OCI-M2 (cell line): ENCODE measurements around the gene IDE.

Experiments
- DNase-seq: peaks from one replicate; lab custom pipeline; 2025; ENCODE audit not compliant: unreplicated experiment; lab: John Stamatoyannopoulos, UW

The IDE gene

DNA sequence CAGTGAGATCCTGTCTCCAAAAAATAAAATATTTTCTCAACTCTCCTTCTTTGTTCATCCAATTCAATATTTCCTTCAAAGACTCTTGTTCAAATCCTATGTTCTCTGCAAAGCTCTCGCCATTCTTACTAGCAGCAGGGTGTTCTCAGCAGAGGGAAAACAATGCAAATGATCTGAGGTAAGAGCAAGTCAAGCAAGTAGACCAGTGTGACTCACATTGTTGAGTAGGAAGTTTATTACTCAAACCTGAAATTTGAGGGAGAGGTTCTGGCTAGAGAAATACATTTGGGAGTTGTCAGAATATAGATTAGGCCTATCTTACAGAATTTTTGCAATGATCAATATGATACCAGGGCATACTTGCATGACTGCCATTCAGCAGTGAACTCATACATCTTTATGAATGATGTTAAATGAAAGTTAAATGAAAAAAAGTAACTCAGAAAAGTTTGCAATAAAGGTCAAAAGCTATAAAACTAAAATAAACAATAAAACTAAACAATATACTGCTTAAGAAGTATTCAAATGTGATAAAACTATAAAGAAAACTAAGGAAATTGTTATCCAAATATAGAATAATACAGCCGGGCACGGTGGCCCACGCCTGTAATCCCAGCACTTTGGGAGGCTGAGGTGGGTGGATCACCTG is 5.8 kb downstream of the IDE start:
- no peak for DNase-seq

DNA sequence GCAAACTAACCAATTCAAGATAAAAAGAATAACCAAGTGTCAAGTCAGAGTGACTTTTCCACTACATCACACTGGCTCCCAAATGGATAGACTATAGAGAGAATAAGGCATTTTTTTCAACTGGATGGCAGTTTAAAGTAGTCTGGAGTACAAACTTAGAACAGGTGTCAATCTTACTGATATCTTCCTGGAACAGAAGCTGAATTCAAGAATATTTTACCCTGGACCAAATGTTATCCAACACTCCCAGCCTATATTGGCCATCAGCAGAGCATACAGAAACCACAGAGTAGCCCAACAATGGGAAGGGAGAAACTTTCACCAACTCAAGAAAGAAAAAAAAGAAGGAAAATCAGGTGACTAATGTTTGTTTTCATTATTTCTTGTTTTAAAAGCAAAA is 11.5 kb downstream of the IDE start:
- DNase-seq: no peak

DNA sequence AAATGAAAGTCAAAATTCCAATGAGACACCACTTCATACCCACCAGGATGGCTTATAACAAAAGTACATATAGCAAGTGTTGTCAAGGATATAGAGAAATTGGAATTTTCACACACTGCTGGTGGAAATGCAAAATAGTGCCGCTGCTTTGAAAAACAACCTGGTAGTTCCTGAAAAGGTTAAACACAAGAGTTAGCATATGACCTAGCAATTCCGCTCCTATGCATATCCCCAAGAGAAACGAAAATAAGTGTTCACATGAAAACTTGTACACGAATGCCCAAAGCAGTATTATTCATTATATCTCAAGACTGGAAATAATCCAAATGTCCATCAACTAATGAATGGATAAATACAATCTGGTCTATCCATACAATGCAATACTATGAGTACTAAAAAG is 14.8 kb downstream of the IDE start:
- DNase-seq: no peak

DNA sequence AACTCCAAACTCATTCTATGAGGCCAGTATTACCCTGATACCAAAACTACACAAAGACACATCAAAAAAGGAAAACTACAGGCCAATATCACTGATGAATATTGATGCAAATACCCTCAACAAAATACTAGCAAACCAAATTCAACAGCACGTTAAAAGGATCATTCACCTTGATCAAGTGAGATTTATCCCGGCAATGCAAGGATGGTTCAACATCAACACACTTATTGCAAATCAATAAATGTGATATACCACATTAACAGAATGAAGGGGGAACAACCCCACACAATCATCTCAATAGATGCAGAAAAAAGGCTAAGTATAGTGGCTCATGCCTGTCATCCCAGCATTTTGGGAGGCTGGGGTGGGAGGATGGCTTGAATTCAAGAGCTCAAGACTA is 19.9 kb downstream of the IDE start:
- no peak for DNase-seq

DNA sequence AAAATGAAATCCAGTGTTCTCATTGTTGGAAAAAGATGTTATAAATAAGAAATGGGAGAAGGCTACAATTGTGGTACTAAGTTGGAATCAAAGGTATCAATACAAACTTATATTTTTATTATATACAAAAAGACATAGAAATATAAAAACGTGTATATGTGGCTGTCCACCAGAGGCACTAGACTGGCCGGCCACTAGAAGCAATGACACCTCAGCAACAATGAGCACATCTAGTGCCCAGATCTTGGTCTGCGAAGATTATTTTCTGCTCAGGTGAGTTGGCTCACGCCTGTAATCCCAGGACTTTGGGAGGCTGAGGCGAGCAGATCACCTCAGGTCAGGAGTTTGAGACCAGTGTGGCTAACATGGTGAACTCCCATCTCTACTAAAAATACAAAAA is 21.6 kb downstream of the IDE start:
- DNase-seq: no peak

DNA sequence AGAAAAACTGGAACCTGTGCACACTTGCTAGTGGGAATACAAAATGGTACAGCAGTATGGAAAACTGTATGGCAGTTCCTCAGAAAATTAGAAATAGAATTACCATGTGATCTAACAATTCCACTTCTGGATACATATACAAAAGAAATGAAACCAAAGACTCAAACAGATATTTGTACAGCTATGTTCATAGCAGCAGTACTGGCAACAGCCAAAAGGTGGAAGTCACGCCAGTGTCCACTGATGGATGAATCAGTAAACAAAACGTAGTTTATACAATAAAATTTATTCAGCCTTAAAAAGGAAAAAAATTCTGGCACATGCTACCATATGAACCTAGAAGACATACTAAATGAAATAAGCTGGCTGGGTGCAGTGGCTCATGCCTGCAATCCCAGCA is 23.0 kb downstream of the IDE start:
- DNase-seq: no peak

DNA sequence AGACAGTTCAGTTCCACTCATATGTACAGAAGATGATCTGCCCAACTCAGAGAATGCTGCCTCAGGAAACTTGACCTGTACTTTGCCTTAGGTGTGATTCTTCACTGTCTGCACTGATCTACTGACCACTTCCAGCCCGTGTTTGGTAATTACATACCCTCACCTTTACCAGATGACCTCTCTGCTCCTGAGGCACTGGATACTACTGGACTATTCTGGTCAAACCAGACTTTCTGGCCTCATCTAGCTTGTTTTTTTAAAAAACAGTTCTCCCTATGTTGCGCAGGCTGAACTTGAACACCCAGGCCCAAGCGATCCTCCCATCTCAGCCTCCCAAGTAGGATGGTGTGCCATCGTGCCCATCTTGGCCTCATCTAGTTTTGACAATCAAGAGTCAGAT is 26.2 kb downstream of the IDE start:
- no peak for DNase-seq

DNA sequence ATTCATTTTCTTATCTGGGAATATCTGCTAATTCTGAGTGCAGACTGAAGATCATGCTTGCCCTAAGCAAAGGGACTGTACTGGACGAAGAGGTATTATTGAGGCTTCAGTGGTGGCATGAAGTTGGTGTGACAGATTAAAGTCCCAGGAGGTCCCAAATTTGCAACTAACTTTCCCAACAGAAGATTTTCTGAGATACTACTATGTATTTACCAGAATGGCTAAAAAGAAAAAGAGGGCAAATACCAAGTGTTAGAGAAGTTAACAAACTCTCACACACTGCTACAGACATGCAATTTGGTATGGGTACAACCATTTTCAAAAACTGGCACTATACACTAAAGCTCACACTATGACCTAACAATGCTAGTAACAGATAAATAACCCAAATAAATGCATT is 28.3 kb downstream of the IDE start:
- no peak for DNase-seq

DNA sequence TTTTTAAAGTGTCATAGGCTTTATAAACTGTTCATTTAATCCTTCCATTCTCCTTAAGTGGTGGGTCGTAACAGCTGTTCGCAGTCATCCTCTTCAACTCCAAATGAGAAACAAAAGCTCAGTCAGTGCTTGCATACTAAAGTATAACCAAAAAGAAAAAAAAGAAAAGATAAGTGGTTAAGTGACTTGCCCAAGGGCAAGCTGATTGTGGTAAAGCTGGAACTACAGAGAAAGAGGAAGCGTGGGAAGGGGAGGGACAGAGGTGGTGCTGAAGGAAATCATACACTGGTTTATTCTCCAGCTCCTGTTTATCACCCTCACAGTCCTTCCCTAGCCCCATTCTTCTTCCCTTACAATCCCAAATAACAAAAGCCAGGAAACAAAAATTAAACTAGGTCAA is 29.6 kb downstream of the IDE start:
- DNase-seq: peak; percentile 23

DNA sequence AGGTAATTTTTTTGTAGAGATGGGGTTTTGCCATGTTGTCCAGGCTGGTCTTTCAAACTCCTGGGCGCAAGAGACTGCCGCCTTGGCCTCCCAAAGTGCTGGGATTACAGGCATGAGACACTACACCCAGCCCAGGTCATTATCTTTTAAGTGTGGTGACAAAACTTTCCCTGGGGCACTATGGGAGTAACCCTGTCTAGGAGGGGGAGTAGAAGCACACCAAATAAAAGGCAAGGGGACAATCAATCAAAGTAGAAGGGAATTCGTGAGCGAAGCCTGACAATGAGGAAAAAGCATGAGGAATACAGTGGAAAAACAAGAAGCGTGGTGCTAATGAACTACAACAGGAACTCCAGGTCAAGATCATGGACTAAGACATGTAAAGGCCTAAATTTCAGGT is 31.4 kb downstream of the IDE start:
- no peak for DNase-seq

DNA sequence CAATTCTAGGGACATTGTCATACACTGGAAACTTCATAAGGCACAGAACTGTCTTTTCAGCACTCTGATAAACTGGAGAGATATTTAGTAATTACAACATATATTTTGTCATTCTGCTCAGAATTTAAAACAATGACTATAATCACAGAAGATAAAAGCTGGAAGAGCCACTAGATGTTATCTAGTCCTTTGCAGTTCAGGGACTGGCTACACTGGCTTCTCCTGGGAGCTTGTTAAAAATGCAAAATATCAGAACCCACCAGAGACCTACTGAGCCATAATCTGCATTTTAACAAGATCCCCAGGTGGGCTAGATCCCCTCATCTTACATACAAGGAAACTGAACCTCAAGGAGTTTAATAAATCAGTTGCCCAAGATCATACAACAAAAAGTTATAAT is 32.3 kb downstream of the IDE start:
- DNase-seq: no peak

DNA sequence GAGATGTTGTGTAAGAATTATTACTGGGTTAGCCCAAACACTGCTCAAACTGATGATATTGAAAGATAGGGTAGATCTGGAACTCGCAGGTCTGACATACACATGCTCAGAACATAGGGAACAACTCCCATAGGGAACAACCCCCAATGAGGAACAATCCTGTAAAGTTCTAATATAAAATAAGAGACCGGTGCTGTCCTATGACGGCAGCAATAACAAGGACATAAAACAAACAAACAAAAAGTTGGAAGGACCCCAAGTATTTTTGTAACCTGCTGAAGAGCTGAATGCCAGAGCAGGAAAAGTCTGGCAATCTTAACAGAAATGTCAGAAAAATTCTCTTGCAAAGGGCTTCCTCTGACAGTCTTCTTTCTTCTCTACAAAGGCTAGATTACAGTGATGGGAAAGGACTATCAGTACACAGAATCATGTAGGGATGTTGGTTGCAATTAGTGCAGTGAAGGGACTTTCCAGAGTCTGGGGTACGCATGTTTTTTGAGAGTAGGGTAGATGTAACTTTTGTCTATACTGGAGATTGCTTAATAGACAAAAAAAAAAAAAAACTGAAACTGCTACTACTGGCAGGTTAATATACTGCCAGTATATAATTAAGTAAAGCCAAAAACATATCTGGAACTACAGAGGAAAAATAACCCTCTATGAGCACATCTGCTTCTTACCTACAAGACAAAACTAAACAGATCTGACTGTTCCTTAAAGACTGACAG is 35.5 kb downstream of the IDE start:
- DNase-seq: no peak

DNA sequence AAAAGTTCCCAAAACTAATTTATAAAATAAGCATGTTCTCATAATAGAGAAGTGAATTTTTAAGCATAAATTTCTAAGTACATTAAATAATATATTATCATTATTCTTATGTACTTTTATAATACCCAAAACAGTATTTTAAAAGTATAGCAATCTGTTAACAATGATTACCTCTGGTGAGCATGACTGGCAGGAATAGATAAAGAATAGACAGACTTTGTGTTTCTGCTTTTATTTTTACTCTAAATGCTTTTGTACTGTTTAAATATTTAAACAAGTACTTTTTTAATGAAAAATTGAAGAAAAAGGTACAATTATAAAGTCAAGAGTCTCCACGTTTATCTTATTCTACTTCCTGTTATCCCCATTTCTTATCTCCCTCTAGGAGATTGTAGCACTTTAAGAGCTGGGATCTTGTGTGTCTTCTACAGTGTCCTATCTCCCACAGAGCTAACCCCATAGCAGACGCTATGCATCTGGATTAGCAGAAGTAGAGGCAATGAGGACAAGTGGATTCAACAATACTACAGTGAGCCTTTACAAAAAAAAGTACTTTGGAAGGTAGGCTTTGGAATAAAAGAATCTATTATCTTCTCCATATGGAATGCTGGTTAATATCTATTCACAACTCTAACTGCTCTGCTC is 42.9 kb downstream of the IDE start:
- DNase-seq: no peak

DNA sequence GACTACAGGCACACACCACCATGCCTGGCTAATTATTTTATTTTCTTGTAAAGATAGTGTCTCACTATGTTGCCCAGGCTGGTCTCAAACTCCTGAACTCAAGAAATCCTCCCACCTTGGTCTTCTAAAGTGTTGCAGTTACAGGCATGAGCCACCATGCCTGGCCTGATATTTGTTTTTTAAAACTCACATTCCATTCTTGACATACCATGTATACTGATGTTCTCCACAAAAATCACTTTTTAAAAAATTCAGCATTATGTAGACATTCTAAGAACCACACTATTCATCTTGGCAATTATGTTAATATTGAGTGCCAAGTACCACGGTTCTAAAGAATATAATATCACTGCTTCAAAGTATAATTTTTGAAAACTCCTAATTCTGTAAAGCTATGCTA is 43.5 kb downstream of the IDE start:
- DNase-seq: no peak

DNA sequence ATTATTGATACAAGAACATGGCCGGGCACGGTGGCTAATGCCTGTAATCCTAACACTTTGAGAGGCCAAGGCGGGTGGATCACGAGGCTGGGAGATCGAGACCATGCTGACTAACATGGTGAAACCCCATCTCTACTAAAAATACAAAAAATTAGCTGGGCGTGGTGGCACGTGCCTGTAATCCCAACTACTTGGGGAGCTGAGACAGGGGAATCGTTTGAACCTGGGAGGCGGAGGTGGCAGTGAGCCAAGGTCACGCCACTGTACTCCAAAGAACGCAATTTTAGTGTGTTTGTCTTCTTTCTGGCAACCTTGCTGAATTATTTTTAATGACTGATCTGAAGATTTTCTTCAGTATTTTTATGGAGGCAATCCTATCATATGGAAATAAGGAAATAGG is 46.2 kb downstream of the IDE start:
- no peak for DNase-seq

DNA sequence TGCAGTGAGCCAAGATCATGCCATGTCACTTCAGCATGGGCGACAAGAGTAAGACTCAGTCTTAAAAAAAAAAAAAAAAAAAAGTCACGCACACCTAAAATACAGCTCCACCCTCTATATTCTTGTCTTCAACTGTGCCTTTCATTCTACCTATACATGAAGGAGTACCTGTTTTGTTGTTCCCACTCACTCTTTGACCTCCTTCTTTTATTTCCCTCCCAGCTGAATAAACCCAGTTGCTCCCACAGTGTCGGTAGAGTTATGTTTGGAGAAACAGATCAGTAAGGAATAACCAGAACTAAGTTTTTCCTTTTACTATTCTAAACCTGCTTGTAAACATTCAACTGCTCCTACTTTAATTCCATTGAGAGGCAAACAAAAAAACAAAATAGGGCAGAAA is 50.3 kb downstream of the IDE start:
- no peak for DNase-seq

DNA sequence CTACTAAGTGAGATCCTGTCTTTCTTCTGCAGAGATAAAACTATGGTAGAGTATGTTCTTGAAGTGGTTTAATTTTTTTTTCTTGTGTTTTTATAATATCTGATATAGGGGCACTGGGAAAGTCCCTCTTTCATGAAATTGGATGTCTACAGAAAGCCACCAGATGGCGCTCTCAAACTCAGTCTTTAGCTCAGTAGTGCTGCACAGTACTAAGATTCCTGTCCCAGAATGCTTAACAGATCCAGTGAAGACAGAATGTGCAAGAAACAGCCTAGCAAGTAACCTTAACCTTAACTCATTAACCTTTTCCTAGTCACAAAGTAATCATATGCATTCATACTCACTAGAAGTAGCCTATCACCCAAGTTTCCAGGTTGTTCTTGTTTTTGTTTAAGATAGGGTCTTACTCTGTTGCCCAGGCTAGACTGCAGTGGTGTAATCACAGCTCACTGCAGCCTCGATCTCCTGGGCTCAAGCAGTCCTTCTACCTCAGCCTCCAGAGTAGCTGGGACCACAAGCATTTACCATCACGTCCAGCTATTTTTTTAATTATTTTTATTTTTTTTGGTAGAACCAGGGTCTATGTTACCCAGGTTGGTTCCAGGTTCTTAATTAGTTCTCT is 56.7 kb downstream of the IDE start:
- peak; percentile 61 for DNase-seq

DNA sequence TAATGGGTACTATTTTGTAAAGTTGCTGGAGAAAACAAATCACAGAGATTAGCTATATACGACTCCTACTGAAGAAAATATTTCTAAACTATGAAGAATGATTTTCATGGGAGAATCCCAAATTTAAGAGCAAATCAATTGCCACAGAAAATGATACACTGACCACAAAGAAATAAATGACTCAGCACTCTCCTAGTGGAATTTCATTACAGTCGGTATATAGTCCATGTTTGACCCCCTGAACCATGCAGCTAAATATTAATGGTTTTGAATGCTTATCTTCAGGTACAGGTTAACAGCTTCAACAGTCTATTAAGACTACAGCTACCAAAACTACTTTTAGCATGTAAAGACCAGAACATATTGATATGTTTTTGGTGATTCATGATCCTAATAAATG is 65.0 kb downstream of the IDE start:
- DNase-seq: no peak

DNA sequence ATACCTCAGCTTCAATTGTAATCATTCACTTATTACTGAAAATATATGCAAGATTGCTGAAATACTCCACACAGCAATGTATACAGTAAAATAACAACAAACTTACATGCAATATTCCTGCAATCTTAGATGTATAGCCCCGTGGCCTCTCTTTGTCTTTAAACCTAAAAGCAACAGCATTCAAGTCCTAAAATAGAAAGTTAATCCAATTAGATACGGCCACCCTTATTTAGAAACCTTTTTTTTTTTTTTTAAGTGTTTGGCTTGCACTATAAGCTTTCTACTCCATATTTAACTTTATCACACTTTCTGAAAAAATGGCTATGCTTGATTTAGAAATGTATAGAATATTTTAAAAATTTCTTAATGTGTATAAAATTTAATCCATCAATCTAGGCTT is 67.6 kb downstream of the IDE start:
- DNase-seq: no peak

DNA sequence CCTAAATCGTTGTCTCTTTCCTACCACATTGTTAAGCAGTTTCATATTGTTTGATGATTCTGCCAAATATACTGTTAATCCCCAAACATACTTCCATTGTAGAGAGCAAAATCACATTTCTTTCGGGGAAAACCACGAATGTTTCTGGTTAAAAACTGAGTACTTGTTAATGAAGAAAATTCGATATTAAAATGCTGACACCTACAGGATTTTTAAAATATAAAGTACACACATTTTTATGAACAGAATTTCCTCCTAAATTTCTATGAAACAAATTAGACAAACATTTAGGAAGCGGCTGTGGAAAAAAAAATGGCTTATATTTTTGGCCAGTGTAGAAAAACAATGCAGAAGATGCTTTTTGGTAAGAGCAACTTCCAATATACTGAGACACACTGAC is 68.8 kb downstream of the IDE start:
- no peak for DNase-seq

DNA sequence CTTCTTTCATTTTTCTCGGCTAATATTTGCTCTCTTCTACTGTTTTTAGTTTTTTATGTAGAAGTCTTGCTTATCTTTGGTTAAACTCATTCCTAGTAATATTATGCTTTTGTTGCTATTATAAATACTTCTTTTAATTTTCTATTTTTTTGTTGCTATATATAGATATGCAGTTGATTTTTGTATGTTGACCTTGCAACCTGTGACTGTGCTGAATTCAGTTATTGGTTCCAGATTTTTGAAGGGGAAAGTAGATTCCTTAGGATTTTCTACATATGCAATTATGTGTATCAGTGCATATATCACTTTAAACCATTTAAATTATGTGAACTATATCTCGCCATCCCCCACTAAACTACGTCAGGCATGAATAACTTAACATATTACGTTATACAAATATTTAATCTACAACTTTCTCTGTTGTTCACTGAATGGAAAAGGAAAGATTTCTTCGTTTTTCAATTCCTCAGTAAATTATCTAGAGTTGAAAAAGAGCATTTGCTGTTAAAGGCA is 71.5 kb downstream of the IDE start:
- no peak for DNase-seq

DNA sequence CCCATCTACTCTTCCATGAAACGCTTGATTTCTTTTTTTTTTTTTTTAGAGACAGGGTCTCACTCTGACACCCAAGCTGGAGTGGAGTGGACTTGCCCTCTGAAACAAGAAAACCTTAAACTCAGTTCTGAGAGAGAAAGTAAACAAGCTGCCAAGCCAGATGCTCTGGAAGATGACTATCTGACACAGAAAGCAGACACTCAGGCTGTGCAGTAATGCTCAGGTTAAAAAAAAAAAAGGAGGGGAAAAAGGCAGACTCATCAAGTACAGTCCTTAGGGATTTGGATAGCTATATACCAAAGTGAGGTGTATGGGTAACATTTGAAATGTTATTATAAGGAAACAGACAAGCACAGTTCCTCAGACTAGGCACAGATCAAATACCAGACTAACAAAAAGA is 80.5 kb downstream of the IDE start:
- no peak for DNase-seq
